22Rv1 (cell line): ENCODE results near the gene FBXO11.

Experiments used
- CTCF ChIP-seq: fragments of 450-650 bp; IDR thresholded peaks from 2 replicates; pipeline ENCODE4 v1.5.1; 2017; ENCODE audit warnings: mild to moderate bottlenecking
- ZFX ChIP-seq: fragments of 450-650 bp; IDR thresholded peaks from 2 replicates; pipeline ENCODE4 v1.6.1; 2017; ENCODE audit warnings: antibody characterized with exemption, borderline replicate concordance

- TF ChIP-seq CTCF (no peak), ZFX (no peak)
Observed at GRCh38 chr2:47783486-47784351, 122.6 kb downstream of the FBXO11 start.
